Vagina (tissue), 2 donors: ENCODE measurements around the gene LHPP.

Experiments used
- CTCF ChIP-seq, 3 experiments: fragments of 450-650 bp in 2 of 3; fragments of 200-600 bp in 1 of 3; sonication (generic) in 1 of 3; IDR thresholded peaks; one replicate each; pipeline ENCODE4 v1.5.1; 2017 to 2019; ENCODE audit warnings: antibody characterized with exemption in 3 of 3, mild to moderate bottlenecking in 2 of 3, moderate library complexity in 2 of 3
- POLR2A ChIP-seq, 2 donors: fragments of 450-650 bp; IDR thresholded peaks; one replicate each; pipeline ENCODE4 v1.6.1; 2017; ENCODE audit warnings: antibody characterized with exemption in 2 of 2, mild to moderate bottlenecking in 2 of 2, moderate library complexity in 2 of 2
- POLR2AphosphoS5 ChIP-seq, 2 donors: sonication (generic); formaldehyde crosslinking; IDR thresholded peaks; one replicate each; pipeline ENCODE4 v1.9.0; 2017; ENCODE audit warnings: antibody characterized with exemption in 2 of 2, mild to moderate bottlenecking in 2 of 2, low read depth in 1 of 2; ENCODE audit not compliant: insufficient read depth in 1 of 2

DNA sequence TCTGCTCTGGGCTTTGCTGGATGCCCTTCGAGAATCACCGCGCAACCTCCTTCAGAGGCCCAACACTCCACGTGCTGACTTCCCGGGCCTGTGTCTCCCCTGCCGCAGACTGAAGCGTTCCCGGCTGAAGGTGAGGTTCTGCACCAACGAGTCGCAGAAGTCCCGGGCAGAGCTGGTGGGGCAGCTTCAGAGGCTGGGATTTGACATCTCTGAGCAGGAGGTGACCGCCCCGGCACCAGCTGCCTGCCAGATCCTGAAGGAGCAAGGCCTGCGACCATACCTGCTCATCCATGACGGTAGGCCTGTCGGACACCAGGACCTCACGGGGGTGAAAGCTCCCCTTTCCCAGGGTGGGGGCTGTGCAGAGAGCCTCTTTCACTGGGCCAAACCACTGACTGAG lies 22.4 kb downstream of the LHPP start:
- TF ChIP-seq CTCF (IDR thresholded peaks at IDR 0.05) (no peak), POLR2A (IDR thresholded peaks at IDR 0.05) (no peak), POLR2AphosphoS5 (IDR thresholded peaks at IDR 0.05; ENCODE audit: insufficient read depth in 1 of 2, low read depth in 1 of 2) (no peak)
